CD4-positive, alpha-beta T cell treated with Interleukin-6 for 4 hours (primary cell): ENCODE measurements around the gene CAST.
A peak's percentile ranks its signal among the peaks of the same experiment; 100 is the strongest.
"Not testable (repeated sequence)": the region's sequence is repeated elsewhere in the genome, so short reads cannot be mapped to it uniquely, and the experiment has no call there.

Experiments used
- DNase-seq: peaks from one replicate; pipeline ENCODE4 v3.0.0-alpha.2; 2020; ENCODE audit warnings: mixed read lengths

Gene CAST

GRCh38 chr5:96785326-96786109 is 123.3 kb downstream of the CAST start:
- DNase-seq, result no peak

DNA sequence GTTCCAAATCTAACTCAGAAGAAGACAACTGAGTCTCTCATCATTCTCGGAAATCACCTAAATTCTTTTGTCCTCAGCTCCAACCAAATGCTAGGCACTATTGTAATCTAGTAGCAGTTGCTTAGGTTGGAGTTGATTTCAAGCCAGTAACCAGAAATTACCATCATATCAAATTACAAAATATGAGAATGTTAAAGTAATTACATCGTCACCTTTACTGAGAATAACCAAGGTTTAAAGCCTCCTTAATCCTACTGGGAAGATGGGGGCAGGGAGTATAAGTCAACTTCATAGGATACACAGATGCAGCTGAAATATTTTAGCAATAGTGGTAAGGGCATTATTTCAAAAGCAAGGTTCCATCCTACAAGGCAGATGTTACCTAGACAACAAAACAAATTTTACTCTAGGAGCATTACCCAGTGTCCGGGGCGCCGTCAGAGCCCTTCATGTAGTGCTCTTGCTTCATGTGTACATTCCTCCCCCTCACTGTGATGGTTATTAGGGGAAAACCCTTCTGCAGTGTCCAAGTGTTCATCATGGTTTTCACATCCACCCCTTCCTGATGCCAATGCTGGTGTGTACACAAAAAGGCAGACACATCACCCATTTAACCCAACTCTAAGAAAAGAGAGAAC is 126.1 kb downstream of the CAST start:
- DNase-seq, result no peak

- no peak for DNase-seq
Measured at GRCh38 chr5:96789794-96790330, 127.7 kb downstream of the CAST start.

- no peak for DNase-seq
Measured at GRCh38 chr5:96790961-96791504, 128.9 kb downstream of the CAST start.

GRCh38 chr5:96794757-96795156 is 132.6 kb downstream of the CAST start:
- peak; percentile 57 for DNase-seq

- no peak for DNase-seq
Measured at GRCh38 chr5:96795626-96796025, 133.4 kb downstream of the CAST start.

- no peak for DNase-seq
Measured at GRCh38 chr5:96796434-96796833, 134.3 kb downstream of the CAST start.

GRCh38 chr5:96801718-96802117 is 139.5 kb downstream of the CAST start:
- not testable (repeated sequence) for DNase-seq

DNA sequence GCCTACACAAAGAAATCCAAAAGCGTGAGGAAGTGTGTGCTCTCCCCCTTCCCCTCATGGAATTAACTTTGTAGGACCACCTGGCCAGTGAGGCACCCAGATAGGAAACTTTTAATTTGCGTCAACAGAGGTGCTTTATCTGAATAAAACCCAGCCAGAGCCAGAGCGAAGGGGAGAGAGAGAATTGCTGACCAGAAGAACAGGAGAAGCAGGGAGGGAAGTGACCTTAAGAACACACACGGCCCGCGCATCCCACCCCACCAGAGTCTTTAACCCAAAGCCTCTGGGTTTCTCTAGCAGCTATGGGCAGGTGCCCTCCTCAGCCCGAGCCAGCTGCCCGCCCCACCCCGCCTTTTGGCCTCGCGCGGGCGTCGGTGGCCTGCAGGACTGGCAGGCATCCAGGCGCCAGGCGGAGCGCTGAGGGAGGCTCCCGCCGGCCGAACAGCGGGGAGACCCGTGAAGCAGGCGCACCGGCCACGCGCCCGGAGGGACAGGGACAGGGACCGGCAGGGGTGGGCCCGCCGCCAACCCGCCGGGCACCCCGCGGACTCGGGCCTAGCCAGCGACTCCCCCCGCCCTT is 145.0 kb downstream of the CAST start:
- DNase-seq, result no peak

DNA sequence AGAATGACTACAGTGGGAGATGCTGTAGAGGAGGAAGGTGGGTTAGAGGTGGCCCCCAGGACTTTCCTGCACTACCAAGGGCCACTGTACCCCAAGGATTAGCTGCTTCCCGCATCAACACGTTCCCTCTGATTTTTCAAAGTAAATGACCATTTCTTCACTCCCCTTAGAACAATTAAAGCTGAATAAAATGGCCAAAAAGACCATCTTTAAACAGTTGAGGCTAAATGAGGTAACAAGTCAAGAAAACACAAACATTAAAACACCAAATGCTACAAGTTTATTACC is 146.3 kb downstream of the CAST start:
- no peak for DNase-seq

DNA sequence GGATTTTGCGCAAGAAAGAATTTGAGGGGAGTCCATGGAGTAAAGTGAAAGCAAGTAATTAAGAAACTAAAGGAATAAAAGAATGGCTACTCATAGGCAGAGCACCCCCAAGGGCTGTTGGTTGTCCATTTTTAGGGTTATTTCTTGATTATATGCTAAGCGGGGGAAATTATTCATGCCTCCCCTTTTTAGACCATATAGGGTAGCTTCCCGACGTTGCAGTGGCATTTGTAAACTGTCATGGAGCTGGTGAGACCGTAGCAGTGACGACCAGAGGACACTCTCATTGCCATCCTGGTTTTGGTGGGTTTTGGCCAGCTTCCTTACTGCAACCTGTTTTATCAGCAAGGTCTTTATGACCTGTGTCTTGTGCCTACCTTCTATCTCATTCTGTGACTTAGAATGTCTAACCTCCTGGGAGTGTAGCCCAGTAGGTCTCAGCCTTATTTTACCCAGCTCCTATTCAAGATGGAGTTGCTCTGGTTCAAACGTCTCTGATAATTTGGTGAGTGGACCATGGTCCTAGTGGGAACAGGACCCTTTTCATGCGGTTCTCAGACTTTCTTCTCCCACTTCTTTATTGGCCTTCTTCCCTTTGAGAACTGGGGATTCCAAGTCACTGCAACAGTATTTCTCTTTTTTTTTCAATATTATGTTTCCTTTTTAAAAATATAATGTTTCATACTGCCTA is 146.8 kb downstream of the CAST start:
- DNase-seq, result no peak

DNA sequence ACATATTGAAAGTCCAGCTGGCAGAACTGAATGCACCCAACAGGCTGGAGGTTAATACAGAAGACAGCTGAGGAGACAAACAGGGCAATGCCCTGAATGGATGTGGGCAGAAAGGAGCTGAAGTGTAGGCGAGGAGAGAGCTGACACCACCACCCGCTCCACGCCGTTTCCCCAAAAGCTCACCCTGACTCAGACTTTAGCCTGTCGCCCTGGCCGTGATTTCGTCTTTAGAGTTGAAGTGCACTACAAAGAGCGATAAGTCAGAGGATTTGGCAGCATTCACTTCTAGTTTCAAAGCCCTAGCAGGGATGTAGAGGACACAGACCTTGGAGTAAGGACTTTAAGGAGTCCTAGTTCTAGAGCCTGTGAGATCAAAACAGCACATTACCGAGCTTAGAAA is 147.7 kb downstream of the CAST start:
- DNase-seq, result peak; percentile 61

GRCh38 chr5:96812851-96813250 is 150.7 kb downstream of the CAST start:
- DNase-seq, result no peak

- DNase-seq, result no peak
Measured at GRCh38 chr5:96814041-96814440, 151.9 kb downstream of the CAST start.

GRCh38 chr5:96816411-96816939 is 154.3 kb downstream of the CAST start:
- peak; percentile 70 for DNase-seq

GRCh38 chr5:96816991-96817390 is 154.8 kb downstream of the CAST start:
- no peak for DNase-seq

GRCh38 chr5:96817506-96817905 is 155.3 kb downstream of the CAST start:
- no peak for DNase-seq

- DNase-seq, result no peak
Measured at GRCh38 chr5:96818125-96818788, 156.1 kb downstream of the CAST start.

- no peak for DNase-seq
Measured at GRCh38 chr5:96819806-96820205, 157.6 kb downstream of the CAST start.

DNA sequence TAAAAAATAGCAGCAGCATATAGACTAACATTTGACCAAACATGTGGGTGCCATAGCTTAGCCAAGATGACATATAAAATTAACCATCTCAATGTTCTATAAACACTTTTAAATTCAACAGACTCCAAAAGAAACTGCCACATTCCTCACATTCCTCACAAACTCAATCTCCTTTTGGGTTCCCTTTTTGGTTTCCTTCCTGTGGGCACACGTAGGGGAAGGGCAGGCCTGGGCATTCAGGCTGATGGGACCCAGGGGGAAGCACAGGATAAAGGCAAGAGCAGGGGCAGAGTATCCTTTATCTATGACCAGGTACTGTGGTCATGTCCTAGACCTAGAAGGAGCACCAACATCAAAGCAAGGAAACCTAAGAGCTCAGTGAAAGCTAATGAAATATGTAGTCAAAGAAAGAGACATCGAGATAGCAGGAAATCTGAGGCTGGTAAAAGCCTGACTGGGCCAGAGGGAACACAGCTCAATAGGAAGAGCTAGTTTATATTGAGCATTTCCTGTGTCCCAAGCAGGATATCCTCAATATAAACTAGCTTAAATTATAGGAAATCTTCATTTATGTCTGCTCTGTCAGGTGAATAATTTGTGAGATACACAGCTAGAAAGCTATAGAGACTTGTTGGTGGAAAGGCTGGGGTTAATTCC is 159.2 kb downstream of the CAST start:
- DNase-seq, result no peak

DNA sequence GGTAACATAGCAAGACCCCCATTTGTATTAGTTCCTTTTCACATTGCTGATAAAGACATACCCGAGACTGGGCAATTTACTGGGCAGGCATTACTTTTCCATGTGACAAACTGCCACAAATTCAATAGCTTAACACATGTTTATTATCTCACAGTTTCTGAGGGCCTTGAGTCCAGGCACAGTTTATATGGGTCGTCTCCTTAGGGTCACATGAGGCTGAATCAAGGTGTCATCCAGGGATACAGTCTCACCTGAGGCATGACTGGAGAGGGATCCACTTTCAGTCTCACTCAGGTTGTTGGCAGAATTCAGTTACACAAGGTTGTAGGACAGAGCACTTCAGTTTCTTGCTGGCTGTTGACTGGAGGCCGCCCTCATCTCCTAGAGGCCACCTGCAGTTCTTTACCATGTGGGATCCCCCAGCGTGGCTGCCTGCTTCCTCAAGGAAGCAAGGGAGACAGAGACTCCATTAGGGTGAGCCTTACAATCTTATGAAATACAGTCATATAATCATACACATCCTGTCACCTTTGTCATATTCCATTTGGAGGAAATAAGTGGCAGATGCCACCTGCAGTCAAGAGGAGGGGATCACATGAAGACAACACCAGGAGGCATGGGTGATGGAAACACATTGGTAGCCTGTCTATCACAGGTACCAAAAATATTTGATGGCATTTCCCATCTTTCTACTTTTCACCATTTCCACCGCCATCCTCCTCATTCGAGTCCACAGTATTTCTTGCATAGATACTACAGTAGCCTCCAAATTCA is 160.7 kb downstream of the CAST start:
- DNase-seq, result peak; percentile 51
